HG03521 (cell line): Measurements from ENCODE around the gene UVRAG.

Experiments
- ATAC-seq: cut with Tn5 transposase; IDR thresholded peaks from one replicate; pipeline ENCODE4 v1.9.1; 2021; ENCODE audit warnings: mild to moderate bottlenecking, moderate library complexity; ENCODE audit not compliant: unreplicated experiment

Gene UVRAG

DNA sequence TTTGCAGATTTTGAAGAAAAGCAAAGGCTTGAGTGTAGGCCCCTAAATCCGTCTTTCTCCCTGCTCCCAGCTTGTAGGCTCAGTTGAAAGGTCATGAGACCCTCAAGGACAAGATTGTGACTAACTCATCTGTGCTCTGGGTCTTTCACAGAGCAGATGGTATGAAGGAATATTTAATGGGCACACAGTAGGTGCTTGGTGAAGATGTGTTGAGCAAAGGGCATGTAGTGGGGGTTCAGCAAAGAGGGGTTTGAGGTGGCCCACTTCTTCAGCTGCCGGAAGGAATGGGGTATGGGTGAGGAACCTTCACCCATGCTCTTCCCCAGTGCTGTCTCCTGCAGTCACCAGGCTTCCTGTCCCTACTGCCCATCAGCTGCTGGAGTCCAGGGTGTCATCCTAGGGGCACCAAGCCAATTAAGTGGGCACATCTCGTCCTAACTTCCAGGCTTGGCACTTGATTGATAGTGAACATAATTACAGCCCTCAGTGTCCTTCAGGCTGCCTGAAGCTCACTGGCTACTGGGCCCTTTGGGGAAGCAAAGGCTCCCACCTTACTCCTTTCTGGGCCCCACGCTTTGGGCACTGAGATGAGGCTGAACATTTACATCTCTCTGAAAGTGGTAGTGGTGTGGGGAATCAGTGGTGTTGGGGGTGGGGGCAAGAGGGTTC is 31.5 kb upstream of the UVRAG start:
- no peak for ATAC-seq

- no peak for ATAC-seq
These were observed 30.9 kb upstream of the UVRAG start for GRCh38 chr11:75784085-75784478.

DNA sequence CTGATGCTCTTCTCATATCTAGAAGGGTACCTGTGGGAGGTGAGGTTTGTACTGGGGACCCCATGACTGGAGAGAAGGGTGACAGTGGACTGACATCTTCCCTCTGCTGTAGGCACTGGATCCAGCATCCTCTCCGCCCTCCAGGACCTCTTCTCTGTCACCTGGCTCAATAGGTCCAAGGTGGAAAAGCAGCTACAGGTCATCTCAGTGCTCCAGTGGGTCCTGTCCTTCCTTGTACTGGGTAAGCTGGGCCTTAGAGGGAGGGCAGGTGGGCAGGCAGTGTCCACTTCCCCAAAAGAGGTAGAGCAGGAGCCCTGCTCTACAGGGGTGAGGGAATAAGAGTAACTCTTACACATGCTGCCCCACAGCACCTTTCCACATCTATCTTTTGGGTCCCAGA is 30.5 kb upstream of the UVRAG start:
- ATAC-seq, result no peak

GRCh38 chr11:75785187-75785586 is 29.8 kb upstream of the UVRAG start:
- no peak for ATAC-seq

DNA sequence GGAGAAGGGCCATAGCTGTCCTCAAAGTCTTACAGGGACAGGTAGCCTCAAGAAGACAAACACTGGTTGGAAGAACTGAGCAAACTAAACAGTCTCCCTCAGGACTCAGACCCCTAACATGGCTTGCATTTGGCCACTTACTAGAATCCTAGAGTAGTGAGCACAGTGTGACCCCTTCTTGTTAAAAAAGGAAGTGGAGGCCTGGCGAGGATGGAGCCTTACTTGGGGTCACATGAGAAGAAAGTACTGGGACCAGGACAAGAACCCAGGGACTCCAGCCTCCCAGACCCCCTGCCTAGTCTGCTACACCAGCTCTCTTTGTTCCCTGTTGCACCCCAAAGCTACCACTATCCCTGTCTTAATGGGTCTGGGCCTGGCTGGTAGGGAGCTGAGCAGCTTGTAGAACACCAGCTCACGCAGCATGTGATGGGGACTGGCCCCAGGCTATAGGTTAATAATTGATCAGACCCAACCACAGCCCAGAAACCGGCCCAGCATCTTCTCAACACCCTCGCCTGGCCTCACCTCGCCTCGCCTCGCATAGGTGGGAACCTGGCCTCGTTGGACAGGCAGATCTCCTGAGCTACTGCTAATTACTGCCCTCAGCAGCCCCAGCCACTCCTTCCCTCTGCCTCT is 28.8 kb upstream of the UVRAG start:
- no peak for ATAC-seq

GRCh38 chr11:75789521-75789920 is 25.5 kb upstream of the UVRAG start:
- no peak for ATAC-seq

- no peak for ATAC-seq
These were observed 24.0 kb upstream of the UVRAG start for GRCh38 chr11:75790986-75791385.

- ATAC-seq, result no peak
These were observed 22.8 kb upstream of the UVRAG start for GRCh38 chr11:75792127-75792731.

- ATAC-seq, result no peak
These were observed 21.8 kb upstream of the UVRAG start for GRCh38 chr11:75792997-75793800.

DNA sequence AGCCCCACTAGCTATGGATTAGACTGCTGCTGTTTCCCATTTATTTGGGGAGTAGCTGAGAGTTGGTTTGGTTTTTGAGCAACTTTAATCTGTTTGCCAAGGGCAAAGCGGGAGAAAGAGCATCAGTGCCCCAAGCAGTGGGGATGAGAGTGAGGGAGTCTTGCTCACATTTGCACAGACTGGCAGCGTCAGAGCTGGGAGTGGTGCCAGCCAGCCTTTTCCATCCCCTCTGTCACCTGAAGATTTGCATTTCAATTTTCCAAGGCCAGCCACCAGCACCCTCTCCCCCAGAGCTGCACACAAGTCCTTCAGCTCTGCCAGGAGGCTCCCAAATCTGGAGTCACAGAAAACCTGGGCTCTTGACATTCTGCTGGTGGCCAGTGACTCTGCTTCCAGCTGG is 21.0 kb upstream of the UVRAG start:
- no peak for ATAC-seq

DNA sequence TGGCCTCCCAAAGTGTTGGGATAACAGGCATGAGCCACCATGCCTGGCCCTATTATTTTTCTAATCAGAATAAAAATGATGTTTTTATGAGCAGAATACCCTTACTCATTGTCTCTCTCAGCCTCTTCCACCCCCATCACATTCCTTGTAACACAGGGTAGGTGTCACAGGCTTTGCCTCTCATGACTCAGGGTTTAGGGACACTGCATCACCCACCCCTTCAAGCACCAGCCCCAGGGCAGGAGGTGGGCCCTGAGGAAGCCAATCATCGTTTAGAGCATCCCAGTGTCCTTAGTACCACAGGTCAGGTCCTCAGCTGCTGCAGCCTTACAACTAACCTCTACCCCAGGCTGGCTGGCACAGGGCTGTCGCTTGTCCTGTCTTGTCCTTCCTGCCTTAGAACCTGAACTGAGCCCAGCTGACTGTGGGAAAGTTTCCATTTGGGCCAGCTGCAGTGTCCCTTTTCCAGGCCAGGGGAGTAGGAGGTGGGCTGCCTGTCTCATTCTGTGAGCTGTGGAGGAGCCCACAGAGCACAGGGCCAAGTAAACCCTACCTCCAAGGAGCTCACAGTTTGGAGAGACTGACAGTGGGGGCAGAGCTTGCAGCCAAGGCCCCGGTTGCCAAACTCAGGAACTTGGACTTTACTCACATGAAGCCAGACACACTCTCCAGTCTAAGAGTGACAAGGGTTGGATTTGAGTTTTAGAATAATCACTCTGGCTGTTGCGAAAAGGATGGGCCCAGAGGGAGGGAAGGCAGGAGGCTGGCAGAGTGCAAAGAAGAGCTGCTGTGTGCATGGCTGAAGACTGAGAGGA is 19.5 kb upstream of the UVRAG start:
- ATAC-seq, result no peak

- ATAC-seq, result no peak
These were observed 18.9 kb upstream of the UVRAG start for GRCh38 chr11:75796091-75796435.

DNA sequence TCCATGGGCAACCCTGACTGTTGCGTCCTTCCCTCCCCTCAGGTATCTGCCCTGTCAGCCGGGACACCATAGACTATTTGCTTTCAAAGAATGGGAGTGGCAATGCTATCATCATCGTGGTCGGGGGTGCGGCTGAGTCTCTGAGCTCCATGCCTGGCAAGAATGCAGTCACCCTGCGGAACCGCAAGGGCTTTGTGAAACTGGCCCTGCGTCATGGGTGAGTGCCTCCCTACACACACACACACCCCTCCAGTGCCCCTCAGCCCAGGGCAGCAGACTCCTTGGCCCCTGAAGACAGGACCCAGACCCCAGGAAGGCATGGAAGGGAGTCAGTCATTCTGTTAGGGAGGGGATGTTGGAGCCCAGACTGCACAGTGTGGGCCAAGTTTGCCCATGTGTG is 17.9 kb upstream of the UVRAG start:
- peak; percentile 68 for ATAC-seq

- no peak for ATAC-seq
These were observed 17.2 kb upstream of the UVRAG start for GRCh38 chr11:75797792-75798191.

DNA sequence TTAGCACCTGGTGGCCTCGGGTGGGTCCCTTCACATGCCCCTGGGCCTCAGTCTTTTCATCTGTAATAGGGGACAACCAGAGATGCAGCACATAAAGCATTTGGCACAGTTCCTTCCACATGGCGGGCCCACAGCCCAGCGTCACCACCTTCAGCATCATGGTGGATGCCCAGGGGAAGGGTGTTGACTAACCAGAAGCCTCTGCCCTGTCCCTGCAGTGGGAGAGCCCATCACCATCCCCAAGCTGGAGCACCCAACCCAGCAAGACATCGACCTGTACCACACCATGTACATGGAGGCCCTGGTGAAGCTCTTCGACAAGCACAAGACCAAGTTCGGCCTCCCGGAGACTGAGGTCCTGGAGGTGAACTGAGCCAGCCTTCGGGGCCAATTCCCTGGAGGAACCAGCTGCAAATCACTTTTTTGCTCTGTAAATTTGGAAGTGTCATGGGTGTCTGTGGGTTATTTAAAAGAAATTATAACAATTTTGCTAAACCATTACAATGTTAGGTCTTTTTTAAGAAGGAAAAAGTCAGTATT is 14.8 kb upstream of the UVRAG start:
- ATAC-seq, result no peak

DNA sequence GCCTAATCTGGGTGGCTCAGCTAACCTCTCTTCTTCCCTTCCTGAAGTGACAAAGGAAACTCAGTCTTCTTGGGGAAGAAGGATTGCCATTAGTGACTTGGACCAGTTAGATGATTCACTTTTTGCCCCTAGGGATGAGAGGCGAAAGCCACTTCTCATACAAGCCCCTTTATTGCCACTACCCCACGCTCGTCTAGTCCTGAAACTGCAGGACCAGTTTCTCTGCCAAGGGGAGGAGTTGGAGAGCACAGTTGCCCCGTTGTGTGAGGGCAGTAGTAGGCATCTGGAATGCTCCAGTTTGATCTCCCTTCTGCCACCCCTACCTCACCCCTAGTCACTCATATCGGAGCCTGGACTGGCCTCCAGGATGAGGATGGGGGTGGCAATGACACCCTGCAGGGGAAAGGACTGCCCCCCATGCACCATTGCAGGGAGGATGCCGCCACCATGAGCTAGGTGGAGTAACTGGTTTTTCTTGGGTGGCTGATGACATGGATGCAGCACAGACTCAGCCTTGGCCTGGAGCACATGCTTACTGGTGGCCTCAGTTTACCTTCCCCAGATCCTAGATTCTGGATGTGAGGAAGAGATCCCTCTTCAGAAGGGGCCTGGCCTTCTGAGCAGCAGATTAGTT is 14.2 kb upstream of the UVRAG start:
- ATAC-seq, result no peak

DNA sequence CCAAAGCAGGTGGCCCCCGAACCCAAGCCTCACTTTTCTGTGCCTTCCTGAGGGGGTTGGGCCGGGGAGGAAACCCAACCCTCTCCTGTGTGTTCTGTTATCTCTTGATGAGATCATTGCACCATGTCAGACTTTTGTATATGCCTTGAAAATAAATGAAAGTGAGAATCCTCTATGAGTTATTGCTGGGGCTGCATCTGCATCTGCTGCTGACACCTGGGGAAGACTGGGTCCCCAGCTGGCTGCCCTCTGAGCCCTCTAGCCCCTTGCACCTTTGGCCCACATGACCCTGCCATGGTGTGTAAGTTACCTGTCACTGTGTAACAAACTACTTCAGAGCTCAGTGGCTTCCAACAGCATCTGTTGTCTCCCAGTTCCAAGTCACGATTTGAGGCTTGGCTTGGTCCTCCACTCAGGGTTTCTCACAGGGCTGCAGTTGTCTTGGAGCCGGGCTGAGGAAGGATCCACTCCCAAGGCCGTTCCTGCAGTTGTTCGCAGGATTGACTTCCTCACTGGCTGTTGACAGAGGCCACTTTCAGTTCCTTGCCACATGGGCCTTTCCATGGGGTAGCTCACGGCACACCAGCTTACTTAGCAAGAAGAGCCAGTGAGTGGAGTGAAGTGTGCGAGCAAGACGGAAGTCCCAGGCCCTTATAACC is 13.5 kb upstream of the UVRAG start:
- ATAC-seq, result no peak

DNA sequence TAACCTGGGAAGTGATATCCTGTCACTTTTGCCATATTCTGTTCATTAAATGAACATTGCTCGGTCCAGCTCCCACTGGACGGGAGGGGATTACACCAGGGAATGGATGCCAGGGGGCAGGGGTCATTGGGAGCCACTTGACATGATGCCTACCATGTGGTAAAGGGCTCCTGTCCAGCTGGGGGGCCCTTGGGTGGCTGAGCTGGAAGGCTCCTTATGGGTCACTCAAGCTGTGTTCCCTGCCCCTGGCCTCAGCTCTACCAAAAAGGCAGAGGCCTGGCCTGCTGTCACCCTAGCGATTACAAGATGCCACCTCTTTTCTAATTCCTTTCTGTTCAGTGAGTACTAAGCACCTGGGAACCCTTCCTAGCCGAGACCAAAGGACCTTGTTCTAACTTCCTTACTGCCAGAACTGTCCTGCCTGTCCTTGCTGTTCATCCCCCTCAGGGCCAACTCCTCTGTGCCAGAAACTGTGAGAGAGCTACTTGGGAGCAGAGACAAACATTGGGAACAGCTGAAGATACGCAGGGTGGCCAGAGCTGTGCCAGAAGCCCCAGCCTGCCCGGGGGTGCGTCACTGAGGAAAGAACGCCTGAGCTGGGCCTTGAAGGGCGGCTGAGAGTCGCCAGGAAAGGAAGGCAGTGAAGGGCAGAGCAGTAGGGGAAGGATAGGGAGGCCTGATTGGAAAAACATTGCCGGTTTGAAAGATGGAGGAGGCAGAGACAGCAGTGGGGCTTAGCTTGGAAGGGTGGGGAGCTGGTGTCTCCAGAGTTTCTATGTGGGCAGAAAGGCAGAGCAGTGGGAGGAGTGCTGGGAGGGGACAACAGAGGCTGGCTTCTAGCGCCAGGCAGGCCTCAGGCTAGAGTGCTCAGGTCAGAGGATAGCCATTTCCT is 12.7 kb upstream of the UVRAG start:
- ATAC-seq, result no peak
